Measurements from ENCODE around the gene FHIT.

Gene FHIT

GRCh38 chr3:59886790-59887189, 1364.5 kb downstream of the FHIT start:
- no peak for DNase-seq

DNA sequence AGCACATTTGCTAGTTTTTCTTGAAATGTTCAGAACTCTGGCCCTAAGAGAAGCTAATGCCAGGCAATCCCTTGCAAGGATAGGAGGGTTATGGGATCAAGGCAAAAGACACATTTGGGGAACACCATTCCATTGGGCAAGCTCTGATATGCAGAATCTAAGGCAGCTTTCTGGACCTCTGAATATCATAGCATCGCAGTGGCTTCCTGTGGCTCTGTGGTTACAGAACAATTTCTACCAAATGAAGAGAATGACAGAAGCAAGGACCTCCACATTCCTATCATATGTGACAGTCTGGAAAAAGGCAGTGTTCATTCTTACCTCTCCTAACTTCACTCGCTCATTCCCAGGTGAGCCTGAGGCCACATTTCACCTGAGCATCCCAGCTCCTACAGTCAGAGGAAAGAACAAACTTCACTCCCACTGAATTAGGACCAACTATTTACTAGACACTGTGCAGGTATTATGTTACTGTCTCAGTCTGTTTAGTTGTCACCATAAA, 1365.3 kb downstream of the FHIT start:
- DNase-seq: no peak

DNA sequence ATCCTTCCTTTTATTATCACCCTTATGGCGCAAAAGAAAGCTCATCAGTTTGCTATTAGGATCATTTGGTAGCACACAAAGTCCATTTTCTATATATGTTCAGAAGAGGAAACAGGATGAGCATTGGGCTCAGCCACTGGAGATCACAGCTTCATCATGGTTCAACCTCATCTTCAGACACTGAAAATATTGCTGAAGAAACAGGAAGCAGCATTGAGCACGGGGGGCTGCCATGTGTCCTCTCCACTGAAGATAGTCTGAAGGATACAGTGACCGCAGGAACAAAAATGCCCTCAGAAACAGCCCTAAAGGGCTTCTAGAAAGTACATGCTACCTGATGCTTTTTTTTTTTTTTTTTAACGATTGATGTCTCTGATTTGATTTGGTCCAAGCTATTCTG, 1366.2 kb downstream of the FHIT start:
- no peak for DNase-seq

GRCh38 chr3:59884409-59884808, 1366.8 kb downstream of the FHIT start:
- no peak for DNase-seq

- no peak for DNase-seq
Measured at GRCh38 chr3:59882746-59883145, 1368.5 kb downstream of the FHIT start.

GRCh38 chr3:59880717-59881116, 1370.5 kb downstream of the FHIT start:
- no peak for DNase-seq

- no peak for DNase-seq
Measured at GRCh38 chr3:59879031-59879581, 1372.1 kb downstream of the FHIT start.

GRCh38 chr3:59878038-59878427, 1373.2 kb downstream of the FHIT start:
- no peak for DNase-seq

GRCh38 chr3:59877263-59878037, 1373.8 kb downstream of the FHIT start:
- DNase-seq: no peak

GRCh38 chr3:59876533-59877062, 1374.7 kb downstream of the FHIT start:
- DNase-seq: no peak

- no peak for DNase-seq
Measured at GRCh38 chr3:59873576-59874230, 1377.5 kb downstream of the FHIT start.

- DNase-seq: no peak
Measured at GRCh38 chr3:59872128-59872527, 1379.1 kb downstream of the FHIT start.

DNA sequence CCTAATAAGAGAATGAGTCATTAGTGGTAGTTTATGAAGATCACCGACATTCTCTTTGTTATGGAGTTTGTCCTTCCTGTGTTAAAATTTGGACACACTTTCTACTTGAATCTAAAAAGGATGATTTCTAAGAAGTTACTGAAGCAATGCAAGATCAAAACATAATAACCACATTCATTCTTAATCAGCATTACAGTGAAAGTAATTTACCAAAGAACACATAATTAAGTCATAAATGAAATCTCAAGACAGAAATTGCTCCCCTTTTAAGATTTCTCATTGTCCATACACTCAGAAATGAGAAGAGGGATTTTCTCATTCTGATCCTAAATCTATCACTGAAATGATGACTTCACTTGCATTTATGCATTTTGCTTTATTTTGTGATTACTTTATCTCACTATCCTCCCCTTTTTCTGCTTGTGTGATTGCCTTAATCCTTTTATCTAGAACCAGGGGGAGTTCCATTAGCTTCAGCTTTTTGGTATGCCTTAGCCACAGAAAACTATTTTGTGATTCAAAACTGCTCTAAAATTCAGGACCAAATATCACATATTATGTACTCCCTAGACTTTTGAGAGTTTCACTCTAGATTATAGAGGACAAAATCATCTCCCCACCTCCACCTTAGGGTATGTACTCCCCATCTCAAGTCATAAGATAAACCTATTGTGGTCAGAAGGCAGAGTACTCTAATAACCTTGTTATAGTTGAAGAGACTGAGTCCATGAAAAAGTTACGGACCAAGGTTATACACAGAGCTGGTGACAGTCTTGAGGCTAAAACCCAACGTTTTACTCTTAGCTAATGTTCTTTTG, 1383.9 kb downstream of the FHIT start:
- no peak for DNase-seq

DNA sequence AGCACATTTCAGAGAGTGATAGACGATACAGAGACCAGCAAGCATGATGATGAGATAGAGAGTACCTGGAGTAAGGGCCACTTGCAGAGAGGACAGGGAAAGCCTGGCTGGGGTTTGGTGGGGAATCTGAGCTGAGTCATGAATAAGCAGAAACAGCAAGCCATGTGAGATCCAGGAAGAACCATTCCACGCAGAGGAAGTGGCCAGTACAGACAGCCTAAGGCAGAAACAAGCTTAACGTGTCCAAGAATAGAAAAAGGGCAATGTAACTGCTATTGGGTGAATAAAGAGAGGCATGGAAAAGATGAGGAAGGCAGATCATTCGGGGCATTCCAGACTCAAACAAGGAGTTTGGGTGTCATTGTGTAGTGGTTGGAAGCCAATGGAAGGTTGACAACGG, 1385.2 kb downstream of the FHIT start:
- DNase-seq: no peak

DNA sequence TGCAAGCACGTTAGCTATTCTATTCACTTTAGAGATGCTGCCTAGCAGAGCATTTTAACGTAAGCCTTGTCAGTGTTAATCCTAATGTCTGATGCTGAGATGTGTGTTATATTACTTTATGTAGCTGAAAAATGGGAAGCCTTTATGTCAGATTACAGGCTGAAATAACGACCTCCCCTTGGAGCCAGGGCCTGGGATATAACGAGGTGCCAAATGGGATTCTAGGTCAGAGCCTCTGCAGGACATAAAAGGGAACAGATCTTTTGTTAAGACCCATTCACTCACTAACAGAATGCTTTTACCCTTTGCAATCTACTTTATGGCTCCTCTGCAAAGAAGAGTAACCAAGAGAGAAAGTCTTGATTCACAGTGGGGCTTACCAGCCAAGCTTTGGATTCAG, 1385.9 kb downstream of the FHIT start:
- no peak for DNase-seq

GRCh38 chr3:59862686-59863085, 1388.6 kb downstream of the FHIT start:
- no peak for DNase-seq

DNA sequence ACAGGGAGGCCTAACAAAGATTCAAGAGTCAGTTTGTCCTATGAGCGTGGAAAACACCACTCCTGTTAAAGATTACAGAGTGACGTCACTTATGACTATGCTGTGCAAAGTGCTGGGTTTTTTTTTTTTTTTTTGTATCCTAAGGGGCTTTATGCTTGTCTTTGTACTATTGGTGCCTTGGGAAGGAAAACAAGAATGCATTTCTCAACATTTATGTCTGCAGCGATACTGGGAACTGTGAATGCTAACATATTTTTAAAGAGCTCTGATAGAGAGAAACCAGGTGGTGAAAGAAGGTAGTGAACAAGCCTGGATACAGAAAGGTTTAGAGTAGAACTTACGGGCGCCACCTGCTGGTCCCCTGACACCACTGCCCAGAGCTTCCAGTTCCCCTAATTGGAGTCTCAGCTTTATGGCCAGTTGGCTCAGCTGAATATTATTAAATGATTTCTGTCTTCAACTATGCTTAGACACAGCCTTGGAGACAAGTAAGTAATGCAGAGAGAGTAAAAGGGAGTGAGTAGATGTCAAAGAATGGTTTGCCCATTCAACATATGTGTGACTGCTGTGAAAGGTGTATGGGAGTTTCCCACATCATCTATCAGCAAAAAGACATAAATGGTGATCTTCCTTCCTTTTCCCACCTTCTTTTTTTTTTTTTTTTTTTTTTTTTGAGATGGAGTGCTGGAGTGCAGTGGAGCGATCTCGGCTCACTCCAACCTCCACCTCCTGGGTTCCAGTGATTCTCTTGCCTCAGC, 1393.5 kb downstream of the FHIT start:
- peak; percentile 35 for DNase-seq

DNA sequence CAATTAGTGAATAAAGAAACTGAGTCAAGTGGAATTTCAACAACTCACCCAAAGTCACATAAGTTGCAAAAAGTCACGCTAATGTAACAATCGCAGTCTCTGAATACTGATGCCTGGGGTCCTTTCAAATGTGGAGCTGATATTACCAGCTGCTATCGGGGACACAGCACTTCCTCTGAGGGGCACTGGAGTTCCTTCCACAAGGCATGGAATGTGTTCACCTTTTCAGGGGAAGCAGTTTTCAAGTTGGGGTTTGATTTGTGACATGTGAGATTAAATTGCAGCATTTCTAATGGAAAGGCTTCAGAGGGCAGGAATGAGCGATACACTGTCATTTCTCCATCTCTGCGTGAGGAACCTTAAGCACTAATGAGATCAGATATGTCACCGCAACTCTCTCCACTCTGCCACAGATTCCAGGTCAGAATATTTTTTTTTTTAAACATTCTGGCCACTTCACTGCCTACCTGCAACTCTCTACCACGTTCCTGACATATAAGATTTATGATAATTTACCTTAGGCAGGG, 1394.3 kb downstream of the FHIT start:
- DNase-seq: no peak

GRCh38 chr3:59854061-59854709, 1397.1 kb downstream of the FHIT start:
- DNase-seq: no peak

DNA sequence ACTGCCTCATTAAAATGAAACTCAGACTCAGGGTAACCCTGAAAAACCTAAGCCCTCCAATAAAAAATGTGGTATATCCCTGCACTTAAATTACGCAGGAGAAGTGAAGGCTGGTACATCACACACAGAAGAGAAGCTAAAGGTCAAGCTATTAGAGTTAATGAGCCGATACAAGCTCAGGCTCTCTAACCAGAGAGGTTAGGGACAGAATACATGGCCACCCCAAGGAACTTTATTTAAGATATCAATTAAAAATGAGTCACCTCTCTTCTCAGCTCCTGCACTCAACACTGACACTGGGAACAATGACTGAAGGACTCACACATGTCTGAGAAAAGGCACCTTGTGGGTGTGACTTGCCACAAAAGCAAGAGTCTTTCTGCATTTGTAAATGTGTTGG, 1400.8 kb downstream of the FHIT start:
- no peak for DNase-seq

- no peak for DNase-seq
Measured at GRCh38 chr3:59845386-59845785, 1405.9 kb downstream of the FHIT start.
